GM21526 (cell line): ENCODE measurements around the gene MEI1.
"Not testable (repeated sequence)": the region's sequence is repeated elsewhere in the genome, so short reads cannot be mapped to it uniquely, and the experiment has no call there.

Experiments used
- ATAC-seq: cut with Tn5 transposase; IDR thresholded peaks from one replicate; pipeline ENCODE4 v1.9.1; 2021; ENCODE audit warnings: moderate library complexity; ENCODE audit not compliant: unreplicated experiment, low FRiP score

Gene MEI1

GRCh38 chr22:41699264-41700107, at the start of gene MEI1:
TSS of gene MEI1 (plus strand) at chr22:41699503. CDS start at chr22:41699539, 36 bp downstream.
- no peak for ATAC-seq

- no peak for ATAC-seq
Observed at GRCh38 chr22:41650229-41650628, 49.1 kb upstream of the MEI1 start.

- no peak for ATAC-seq
Observed at GRCh38 chr22:41650821-41651220, 48.5 kb upstream of the MEI1 start.

- no peak for ATAC-seq
Observed at GRCh38 chr22:41654322-41654721, 45.0 kb upstream of the MEI1 start.

GRCh38 chr22:41656556-41656955, 42.7 kb upstream of the MEI1 start:
- no peak for ATAC-seq

- ATAC-seq = no peak
Observed at GRCh38 chr22:41657709-41658108, 41.6 kb upstream of the MEI1 start.

- ATAC-seq = no peak
Observed at GRCh38 chr22:41658869-41659268, 40.4 kb upstream of the MEI1 start.

GRCh38 chr22:41659941-41660340, 39.4 kb upstream of the MEI1 start:
- ATAC-seq = no peak

- no peak for ATAC-seq
Observed at GRCh38 chr22:41660416-41660815, 38.9 kb upstream of the MEI1 start.

- no peak for ATAC-seq
Observed at GRCh38 chr22:41661088-41661487, 38.2 kb upstream of the MEI1 start.

GRCh38 chr22:41661713-41662112, 37.6 kb upstream of the MEI1 start:
- ATAC-seq = no peak

GRCh38 chr22:41663594-41663993, 35.7 kb upstream of the MEI1 start:
- ATAC-seq = not testable (repeated sequence)

GRCh38 chr22:41664490-41664889, 34.8 kb upstream of the MEI1 start:
- no peak for ATAC-seq

GRCh38 chr22:41664951-41665350, 34.4 kb upstream of the MEI1 start:
- ATAC-seq = no peak

- ATAC-seq = no peak
Observed at GRCh38 chr22:41668971-41669911, 30.1 kb upstream of the MEI1 start.

GRCh38 chr22:41672096-41672495, 27.2 kb upstream of the MEI1 start:
- not testable (repeated sequence) for ATAC-seq

- no peak for ATAC-seq
Observed at GRCh38 chr22:41672780-41673509, 26.4 kb upstream of the MEI1 start.

- ATAC-seq = no peak
Observed at GRCh38 chr22:41674846-41675340, 24.4 kb upstream of the MEI1 start.

GRCh38 chr22:41676134-41676533, 23.2 kb upstream of the MEI1 start:
- no peak for ATAC-seq

- ATAC-seq = no peak
Observed at GRCh38 chr22:41681616-41682015, 17.7 kb upstream of the MEI1 start.
